Measurements from ENCODE around the gene PEDS1.
"Not testable (repeated sequence)": the region's sequence is repeated elsewhere in the genome, so short reads cannot be mapped to it uniquely, and the experiment has no call there.

The PEDS1 gene

DNA sequence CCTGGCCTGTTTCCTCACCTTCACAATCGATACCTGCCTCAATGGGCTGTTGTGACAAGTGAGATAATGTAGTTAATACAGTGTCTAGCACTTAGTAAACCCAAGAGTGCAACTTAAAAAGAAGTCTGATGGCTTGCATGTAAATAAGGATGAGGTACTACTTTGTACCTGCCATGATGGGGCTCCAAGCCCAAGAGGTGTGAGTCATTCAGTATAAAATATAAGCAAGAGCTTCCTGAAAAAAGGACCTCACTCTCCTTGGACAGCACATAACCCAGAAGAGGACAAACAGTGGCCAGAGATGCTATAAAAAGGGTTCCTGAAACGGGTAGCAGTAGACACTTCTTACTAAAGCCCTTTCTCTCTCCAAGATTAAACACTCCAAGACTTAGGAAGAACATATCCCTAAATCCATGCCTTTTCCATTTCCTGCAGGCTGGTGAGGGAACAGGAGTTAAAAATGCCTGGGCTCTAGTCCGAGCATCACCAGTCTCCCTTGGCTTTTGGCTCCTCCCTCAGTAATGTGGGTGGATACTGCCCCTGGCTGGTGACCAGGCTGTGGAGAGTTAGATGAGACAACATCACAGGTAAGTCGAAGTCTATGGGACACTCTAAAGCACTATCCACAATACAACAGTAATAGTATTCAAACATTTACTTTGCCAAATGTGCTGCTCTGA, 44.8 kb downstream of the PEDS1 start:
- TF ChIP-seq CTCF (IDR thresholded peaks at IDR 0.05; ENCODE audit: insufficient read depth, missing control alignments), result no peak
- FAIRE-seq, result no peak
- no peak for DNase-seq (ENCODE audit: insufficient read length, low spot score)

DNA sequence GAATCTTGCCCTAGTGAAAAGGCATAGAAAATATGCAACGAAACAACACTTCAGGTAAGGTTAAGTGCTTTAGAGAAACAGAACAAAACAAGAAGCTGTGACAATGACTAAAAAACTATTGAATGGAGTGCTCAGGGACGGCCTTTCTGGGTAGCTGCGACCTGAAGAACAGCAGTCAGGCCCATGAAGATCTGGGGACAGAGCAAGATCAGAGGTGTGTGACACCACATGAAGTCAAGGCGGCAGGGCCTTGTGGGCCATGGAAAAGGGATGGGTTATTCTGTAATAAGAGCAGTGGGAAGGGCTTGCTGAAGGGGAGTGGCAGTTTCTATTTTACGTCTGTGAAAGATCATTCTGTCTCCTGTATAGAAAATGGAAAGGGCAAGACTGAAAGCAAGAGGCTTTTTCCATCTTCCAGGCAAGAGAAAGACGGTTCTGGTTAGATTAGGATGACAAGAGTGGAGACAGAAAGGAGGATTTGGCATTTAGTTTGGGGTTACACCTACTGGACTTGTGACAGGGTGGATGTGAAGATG, 45.7 kb downstream of the PEDS1 start:
- DNase-seq (ENCODE audit: insufficient read length, low spot score) (no peak), FAIRE-seq (no peak)
- no peak for TF ChIP-seq CTCF (IDR thresholded peaks at IDR 0.05; ENCODE audit: insufficient read depth, missing control alignments)

DNA sequence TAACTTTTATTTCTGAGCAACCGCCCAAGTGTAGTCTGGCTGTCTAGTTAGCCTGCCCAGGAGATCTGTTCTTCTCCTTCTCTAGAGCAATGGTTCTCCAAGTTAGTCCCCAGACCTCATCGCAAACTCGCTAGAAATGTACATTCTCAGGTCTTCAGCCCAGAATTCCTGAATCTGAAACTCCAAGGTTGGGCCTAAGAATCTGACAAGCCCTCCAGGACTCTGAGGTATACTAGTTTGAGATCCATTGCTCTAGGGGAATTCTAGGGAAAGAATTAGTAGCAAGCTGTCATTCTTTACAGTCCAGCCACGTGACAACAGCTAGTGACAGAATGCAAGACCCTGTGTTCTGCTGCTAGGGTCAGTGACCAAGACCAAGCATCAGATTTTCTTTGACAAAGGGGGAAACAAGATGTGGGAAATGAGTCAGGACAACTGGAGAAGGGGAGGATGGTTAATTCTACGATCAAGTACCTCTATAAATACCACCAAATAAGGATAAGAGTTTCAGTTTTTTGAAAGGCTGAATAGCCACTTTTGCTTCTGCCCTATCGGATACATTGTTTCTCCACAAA, 46.4 kb downstream of the PEDS1 start:
- FAIRE-seq, result no peak
- no peak for TF ChIP-seq CTCF (IDR thresholded peaks at IDR 0.05; ENCODE audit: insufficient read depth, missing control alignments)
- DNase-seq (ENCODE audit: insufficient read length, low spot score), result no peak

GRCh38 chr20:50106669-50107068, 46.9 kb downstream of the PEDS1 start:
- DNase-seq (ENCODE audit: insufficient read length, low spot score); FAIRE-seq: not testable (repeated sequence)
